NCI-H2029 treated with DMSO at 0.1 percent for 48 hours (cell line): ENCODE data around the gene TCF25.

Source experiments
- DNase-seq: peaks from one replicate; lab custom pipeline; 2025; lab: John Stamatoyannopoulos, UW

Gene TCF25

DNA sequence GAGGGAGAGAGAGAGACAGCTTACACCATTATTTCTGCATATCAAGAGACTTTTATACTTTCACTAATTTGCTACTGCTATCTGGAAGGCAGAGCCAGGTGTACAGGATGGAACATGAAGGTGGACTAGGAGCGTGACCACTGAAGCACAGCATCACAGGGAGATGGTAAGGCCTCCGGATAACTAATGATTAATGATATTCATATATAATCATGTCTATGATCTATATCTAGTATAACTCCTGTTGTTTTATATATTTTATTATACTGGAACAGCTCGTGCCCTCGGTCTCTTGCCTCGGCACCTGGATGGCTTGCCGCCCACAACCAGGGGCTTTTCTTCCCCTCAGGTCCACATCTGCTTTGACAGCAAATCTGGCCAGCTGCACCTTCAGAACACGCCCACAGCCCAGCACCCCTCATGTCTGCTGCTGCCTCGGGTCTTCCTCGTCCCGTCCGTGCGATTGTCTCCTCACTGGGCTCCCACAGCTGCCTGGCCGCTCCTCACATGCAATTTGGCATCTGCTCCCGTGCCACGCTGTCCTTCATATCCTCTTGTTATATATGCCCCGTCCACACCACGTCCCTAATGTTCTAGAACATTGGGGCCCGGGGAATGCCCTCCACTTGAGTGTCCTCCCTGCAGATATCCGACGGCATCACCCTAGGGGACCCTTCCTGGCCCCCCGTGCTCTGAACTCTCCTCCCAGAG, 64.9 kb downstream of the TCF25 start:
- no peak for DNase-seq

DNA sequence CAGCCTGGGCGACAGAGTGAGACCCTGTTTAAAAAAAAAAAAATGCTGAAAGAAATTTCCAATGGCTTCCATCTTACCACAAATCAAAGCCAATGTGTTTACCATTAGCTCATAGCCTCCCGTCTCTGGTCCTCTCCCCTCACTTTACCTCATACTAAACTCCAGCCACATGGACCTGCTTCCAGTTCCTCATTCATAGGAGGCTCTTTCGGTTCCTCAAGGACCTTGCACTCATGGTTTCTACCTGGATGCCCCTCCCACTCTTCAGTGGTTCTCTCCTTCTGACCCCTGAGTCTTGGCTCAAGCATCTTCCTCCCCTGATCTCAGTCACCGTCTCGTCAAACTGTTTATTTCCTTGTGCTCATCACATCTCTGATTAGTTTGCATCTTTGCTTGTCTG, 71.4 kb downstream of the TCF25 start:
- no peak for DNase-seq

GRCh38 chr16:89945654-89946053, 72.3 kb downstream of the TCF25 start:
- no peak for DNase-seq

GRCh38 chr16:89946515-89946914, 73.1 kb downstream of the TCF25 start:
- no peak for DNase-seq

DNA sequence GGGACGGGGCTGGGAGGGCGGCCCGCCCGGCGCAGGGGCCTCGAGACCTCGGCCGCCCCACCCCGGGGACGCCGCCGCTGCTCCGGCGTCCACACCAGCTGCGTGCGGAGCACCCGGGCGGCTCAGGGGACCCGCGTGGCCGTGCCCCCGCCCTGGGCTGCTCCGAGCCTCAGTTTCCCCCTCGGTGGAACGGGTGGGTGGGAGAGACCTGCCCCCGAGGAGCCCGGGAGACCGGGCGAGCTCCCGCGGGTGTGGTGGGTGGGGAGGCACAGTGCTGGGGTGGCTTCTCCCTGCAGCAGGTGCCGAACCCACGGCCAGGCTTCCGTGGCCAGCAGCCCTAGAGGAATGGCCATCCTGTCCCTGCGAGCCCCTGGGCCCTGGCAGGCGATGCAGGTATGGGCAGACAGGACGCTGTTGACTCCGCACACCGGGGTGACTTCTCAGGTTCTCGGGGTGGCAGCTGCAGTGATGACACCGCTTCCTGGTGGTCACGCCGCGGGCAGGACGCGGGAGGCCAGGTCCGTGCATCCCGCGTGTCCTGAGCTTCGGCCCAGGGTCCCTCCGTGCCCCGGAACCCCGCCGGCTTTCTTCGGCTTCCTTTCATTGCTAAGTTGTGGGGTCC, 75.8 kb downstream of the TCF25 start:
- no peak for DNase-seq

DNA sequence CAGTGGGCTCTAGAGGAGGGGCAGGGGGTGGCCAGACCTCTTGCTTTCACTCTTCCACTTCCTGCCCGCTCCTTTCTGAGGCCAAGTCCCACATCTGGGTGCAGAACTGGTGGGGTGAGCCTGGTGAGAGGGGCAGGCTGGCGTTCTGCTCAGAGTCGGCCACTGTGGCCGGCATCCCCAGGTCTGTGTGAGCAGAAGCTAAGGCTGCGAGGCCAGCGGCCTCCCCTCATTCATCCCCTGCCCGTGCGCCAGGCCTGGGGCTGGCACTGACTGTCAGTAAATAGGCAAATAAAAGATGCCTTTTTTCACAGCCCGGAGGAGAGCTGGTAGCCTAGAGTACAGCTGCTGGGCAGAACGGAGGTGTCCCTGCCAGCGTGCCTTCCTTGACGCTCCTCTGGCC, 76.4 kb downstream of the TCF25 start:
- DNase-seq: no peak

DNA sequence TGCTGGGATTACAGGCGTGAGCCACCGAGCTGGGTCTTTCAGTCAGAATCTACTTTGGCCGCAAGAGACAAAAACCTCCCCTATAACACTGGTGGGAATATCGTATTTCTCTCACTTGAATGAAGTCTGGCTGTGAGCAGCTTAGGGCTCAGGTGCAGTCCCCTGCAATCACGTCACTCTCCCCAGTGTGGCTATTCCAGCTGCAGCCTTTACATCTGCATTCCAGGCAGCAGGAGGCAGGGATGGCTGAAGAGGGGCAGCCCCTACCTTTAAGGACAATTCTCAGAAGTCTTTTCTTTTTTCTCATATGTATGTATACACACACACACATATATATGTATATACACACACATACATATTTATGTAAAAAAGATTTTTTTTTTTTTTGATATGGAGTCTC, 78.1 kb downstream of the TCF25 start:
- no peak for DNase-seq

DNA sequence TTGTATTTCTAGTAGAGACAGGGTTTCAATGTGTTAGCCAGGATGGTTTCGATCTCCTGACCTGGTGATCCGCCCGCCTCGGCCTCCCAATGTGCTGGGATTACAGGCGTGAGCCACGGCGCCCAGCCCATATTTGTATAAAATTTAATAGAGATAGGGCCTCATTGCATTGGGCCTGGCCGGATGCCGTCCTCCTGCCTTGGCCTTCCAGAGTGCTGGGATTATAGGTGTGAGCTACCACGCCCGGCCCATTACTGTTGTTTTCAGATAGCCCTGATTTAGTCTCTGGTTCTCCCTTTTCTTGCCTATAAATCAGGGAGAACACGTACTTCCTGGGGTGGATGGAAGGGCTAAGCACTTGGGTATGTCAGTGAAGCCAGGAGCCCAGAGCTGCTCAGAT, 78.7 kb downstream of the TCF25 start:
- DNase-seq: no peak

DNA sequence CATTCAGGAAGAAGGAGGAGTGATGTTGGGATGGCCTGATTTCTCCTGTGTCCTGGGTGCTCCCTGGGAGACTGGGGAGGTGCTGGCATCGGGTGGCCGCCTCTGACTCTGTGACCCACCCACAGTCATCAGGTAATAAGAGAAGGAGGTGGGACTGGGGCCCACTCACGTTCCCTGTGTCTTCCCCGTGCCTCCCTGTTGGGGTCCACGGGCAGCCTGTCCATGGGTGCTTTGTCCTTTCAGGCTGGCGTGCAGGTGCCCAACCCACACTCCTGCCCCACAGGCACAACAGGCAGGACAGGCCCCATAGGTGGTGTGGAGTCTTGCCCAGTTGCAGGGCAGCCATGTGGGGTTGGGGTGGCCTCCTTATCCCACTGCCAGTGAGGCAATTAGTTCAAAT, 79.2 kb downstream of the TCF25 start:
- DNase-seq: no peak

DNA sequence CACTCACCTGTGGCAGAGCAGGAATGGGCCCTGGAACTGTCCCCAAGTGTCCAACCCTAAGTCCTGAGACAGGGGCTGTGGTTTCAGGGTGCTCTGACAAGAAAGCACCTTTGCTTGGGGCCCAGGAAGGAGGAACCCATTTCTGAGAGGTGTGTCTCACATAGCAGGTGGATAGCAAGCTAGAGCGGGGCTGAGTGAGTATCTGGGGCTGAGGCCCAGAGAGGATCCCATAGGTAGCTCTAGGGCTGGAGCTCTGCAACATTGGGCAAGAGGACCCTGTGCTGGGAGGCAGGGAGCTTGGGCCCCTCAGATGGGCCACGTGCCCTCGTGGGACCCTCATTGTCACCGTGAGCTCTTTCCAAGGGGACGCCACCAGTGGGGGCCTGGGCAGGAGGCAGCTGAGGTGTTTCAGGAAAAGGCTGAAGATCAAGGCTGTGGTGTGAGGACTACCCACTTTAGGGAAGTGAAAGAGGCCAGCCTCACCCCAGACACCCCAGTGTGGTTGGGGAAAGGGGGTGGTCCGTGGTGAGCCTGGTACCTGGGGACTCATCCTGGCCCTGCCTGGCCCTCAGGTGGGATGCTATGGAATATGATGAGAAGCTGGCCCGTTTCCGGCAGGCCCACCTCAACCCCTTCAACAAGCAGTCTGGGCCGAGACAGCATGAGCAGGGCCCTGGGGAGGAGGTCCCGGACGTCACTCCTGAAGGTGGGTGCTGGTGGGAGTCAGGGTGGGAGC, 80.4 kb downstream of the TCF25 start:
- DNase-seq: no peak

- DNase-seq: no peak
Observed at GRCh38 chr16:89954462-89954861, 81.1 kb downstream of the TCF25 start.

- no peak for DNase-seq
Observed at GRCh38 chr16:89955001-89955685, 81.8 kb downstream of the TCF25 start.

GRCh38 chr16:89956505-89957215, 83.3 kb downstream of the TCF25 start:
- no peak for DNase-seq

DNA sequence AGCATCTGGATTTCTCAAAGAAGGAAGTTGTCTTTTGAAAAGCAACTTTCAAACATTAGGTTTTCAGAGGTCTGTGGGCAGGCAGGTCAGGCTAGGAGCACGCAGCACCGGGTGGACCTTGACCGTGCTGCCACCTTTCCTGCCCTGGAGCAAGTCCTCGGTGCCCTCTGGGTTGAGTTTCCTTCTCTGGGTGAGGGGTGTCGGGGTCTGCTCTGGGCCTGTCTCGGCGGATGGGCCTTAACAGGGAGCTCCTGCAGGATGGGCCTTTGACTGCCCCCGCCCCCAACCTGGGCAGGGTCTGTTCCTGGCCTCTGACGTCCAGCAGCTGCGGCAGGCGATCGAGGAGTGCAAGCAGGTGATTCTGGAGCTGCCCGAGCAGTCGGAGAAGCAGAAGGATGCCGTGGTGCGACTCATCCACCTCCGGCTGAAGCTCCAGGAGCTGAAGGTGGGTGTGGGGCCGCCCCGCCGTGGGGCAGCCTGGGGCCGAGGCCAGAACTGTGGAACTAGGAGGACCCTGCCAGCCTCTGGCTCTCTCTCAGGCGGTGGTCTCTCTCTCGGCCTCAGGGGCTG, 83.9 kb downstream of the TCF25 start:
- no peak for DNase-seq

GRCh38 chr16:89958068-89958467, 84.7 kb downstream of the TCF25 start:
- DNase-seq: no peak

DNA sequence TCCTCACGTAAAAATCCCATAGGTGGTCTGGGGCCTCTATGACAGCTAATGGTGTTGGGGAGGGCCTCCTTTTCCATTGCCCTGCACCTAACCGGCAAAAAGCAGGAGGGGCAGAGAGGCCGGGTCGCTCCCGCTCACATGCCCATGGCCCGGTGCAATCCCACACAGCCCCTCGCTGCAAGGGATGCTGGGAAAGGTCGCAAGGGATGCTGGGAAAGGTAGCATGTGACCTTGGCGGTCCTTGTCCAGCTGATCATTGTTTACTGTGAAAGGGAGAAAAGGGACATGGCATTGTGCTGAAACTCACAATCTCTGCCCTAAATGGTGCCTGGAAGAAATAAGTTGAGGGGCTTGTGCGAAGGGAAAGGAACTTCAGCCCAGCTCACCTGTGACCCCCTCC, 85.2 kb downstream of the TCF25 start:
- DNase-seq: no peak

DNA sequence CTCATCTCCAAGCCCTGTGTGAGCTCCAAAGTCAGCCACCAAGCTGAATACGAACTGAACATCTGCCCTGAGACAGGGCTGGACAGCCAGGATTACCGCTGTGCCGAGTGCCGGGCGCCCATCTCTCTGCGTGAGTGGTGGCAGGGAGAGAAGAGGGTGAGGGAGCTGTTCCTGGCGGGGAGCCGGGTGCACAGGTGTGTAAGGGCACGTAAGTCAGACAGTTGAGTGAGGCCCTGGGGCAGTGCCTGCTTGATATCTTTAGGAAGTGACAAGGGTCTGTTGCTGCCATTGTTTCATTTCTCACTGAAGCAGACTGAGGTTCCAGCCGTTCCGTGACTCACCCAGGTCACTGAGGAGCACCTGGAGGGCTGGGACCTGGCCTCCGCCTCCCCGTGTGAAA, 87.6 kb downstream of the TCF25 start:
- DNase-seq: no peak
